ENCODE measurements around the gene CTXN1.

Gene CTXN1

GRCh38 chr19:7944177-7944761 lies 18.3 kb upstream of the CTXN1 start:
- DNase-seq, result peak; percentile 90

- peak; percentile 100 for DNase-seq
Observed at GRCh38 chr19:7943444-7944176, 17.7 kb upstream of the CTXN1 start, which contains the start of gene TIMM44. Gene TIMM44 (minus strand): TSS chr19:7943666. CDS start chr19:7943651, 15 bp downstream.

- no peak for DNase-seq
Observed at GRCh38 chr19:7942981-7943443, 17.1 kb upstream of the CTXN1 start.

- no peak for DNase-seq
Observed at GRCh38 chr19:7941895-7942596, 16.1 kb upstream of the CTXN1 start.

- DNase-seq, result no peak
Observed at GRCh38 chr19:7940841-7941240, 14.9 kb upstream of the CTXN1 start.

GRCh38 chr19:7934766-7935165 lies 8.8 kb upstream of the CTXN1 start:
- no peak for DNase-seq

DNA sequence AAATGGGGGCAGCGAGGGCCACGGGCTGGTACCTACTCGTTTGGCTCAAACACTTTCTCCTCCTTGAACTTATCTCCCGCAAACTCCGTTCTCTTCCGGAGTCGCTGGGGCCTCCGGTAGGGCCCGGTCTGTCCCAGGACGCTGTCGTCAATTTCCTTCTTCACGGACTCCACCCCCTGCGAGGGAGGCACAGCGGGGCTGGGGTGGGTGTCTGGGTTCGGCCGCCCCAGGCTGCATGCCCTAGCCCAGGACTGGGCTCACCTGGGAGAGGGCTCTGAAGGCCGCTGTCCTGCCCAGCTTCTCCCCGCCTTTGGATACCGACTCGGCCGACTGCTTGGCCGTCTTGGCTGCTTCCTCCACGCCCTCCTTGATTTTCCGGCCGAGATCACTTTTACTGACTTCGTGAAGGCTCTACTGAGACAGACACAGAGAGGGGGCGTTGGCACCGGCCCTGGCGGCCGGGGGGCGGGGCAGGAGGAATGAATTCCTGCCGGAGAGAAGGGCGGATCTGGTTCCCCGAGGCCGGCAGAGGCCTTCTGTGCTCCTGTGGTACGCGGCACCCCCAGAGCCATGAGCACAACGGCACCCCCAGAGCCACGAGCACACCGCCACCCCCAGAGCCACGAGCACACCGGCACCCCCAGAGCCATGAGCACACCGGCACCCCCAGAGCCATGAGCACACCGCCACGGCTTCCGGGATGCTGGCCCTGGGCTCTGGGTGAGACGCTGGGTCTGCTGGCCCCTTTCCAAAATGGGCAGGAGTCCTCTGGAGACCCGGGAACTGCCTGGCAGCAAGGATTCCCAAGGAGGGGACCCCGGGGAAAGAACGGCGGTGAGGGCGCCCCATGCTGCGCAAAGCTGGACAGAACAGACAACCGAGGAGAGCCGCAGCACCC lies 8.1 kb upstream of the CTXN1 start:
- DNase-seq, result peak; percentile 44

DNA sequence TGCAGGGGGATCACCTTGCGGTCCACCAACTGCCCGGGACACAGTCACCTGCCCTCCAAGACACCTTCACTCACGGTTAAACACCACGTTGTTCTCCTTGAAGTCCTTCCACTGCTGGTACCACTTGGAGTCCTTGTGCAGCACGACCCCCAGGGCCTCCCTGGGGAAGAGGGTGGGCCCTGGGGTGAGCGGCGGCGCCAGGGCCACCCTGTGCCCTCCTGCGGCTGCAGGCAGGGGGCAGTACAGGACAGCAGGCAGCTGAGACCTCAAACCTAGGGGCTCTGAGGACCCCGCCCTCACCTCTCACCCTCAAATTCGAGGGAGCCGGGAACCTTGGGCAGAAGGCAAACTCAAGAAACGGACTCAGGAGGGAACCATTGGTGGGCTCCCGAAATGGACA lies 7.5 kb upstream of the CTXN1 start:
- no peak for DNase-seq

DNA sequence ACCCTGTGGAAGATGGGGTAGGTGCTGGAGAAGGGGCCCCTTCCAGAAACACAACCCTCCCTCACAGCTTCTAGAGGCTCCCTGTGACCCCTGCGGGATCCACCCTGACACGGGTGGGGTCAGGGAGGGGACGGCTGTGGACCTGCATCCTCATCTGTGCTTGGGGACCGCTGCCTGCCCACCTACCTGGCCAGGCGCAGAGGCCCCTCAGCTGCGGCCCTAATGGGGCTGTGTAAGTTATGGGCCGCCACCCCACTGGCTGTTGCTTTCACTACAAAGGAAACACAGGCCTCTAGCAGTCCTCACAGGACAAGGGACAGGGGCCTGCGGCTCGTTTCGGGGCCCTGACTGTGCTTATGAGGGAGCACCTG lies 7.0 kb upstream of the CTXN1 start:
- DNase-seq, result no peak

DNA sequence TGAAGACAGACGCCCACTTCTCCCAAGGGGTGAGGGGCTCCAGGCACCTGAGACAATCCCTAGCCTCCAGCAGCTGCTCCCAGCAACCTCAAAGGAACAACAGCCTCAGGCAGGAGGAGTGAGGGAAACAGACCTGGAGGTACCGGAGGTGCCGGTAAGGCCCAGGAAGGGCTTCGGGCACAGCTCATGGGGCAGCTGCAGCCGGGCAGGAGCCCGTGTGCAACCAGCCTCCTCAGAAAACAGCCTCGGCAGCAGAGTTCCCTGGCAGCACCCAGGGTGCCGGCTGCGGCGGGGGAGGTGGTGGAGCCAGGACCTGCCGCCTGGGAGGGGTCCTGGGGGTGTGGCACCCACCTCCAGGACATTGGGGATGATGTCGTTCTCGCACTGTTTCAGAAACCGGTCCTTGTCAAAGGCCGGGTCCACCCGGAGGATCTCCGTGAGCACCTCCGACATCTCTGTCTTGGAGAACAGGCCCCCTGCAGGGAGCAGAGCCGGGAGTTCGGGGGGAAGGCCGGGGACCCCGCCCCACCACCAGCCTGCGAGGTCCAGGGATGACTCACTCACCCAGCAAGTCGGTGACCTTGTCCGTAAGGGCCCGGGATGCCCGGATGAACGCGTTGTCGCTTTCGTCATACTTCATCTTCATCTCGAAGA lies 6.5 kb upstream of the CTXN1 start:
- peak; percentile 51 for DNase-seq

DNA sequence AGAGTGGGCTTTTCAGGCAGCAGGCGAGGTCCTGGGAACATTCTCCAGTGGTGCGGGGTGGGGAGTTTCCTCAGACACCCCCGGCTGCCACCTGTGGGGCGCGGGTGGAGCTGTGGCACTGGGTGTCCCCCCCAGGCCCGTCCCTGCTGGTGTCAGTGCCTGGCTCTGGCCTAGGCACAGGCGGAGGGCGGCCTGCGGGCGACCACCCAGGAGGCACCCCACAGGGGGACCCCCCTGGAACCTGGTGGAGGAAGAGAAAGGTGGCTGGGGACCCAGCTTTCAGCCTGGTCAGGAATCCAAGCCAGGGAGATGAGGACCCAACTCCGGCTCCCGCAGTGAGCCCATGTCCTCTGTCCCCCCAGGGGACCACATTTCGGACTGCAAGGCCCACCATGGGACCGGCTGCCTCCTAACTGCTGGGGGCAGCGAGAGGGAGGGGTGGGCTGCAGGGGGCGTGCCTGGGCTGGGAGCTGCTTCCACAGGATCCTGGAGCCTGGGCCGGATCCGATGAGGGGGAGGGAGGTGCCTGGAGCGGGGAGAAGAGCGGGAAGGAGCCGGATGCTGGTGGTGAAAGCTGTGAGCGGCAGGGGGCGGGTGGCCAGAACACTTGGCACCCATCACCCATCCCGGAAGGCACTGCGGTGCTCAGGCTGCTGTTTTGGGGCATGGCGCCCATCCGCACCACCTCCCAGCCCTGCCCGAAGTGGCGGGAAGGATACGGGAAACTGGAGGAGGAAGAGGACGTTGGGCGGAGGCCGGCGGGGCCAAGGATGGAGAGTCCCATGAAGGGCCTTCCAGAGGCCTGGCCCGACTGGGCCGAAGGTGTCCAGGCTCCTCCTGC lies 5.5 kb upstream of the CTXN1 start:
- DNase-seq, result peak; percentile 54

DNA sequence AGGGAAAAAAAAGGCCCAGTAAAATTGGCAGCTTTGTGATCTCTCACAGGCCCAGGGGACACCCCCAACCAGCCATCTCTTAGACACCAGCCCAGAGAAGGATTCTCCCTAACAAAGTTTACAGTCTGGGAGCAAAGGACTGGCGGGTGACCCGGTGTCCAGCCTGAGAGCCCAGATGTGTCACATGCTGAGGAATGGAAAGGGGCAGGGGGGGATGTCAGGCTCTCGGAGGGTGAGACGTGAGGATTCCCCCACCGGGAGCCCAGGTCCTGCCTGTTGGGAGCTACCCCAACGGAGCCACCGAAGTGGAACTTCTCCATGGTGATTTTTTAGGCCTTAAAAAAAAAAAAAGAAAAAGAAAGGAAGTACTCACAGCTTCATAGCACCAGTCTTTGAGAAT lies 4.8 kb upstream of the CTXN1 start:
- no peak for DNase-seq

DNA sequence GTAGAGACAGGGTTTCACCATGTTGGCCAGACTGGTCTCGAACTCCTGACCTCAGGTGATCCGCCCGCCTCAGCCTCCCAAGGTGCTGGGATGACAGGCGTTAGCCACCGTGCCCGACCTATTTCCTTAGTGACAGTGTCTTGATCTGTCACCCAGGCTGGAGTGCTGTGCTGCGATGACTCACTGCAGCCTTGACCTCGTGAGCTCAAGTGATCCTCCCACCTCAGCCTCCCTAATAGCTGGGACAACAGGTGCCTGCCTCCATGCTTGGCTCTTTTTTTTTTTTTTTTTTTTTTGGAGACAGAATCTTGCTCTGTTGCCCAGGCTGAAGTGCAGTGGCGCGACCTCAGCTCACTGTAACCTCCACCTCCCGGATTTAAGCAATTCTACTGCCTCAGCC lies 4.1 kb upstream of the CTXN1 start:
- peak; percentile 48 for DNase-seq

DNA sequence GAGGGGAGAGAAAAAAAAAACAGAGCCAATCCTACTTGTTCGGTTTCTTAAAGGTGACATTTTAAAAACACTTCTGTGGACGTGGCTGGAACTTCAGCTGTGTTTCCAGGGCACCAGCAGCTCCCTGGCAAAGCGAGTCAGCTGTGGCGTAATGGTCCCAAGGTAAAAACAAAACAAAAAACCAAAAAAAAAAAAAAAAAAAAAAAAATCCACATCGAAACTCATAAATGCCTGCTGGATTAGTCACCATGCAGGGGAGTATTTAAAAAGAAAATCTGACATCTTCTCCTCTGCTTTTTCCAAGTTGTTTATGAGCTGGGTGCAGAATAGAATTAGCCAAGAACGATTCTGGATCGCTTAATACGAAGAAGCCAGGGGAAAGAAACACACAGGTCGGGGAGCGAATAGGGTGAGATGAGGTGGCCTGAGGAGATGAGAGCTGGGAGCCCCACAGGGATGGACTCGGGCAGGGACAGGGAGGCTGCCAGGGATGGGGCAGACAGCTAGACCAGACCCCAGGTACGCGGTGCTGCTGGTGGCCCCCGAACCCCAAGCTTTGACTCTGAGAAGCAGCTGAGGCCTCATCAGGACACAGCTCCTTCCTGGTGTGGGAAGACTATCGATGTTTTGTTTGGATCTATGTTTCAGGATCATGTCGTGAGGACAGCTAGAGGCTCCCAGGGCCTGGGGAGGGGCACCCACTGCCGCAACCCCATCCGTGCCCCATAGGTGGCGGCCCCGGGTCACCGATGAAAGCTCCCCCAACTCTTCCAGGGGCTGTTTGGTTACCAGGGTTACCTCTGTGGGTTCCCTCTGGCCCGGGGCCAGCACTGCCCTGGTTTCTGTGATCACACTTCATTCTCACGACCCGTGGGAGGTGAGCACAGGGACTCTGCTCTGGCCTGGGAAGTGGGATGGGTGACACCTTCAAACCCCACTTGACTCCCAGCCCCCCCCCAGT lies 3.1 kb upstream of the CTXN1 start:
- DNase-seq, result peak; percentile 81

DNA sequence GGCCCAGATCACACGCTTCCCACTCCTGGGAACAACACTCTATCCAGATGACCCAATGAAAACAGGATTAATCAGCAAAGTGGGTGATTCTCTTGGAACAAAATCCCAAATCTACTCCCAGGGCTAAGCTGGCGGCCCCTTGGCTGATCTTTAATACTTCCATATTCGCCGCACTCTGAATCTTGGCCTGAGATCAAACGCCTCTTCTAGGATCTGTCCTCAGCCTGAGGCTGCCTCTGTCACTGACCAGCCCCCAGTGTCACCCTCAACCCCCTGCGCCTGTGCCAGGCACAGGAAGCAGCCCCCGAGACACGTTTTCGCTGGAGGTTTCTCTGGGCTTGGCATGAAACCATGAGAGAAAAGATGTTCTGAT lies 2.4 kb upstream of the CTXN1 start:
- no peak for DNase-seq

DNA sequence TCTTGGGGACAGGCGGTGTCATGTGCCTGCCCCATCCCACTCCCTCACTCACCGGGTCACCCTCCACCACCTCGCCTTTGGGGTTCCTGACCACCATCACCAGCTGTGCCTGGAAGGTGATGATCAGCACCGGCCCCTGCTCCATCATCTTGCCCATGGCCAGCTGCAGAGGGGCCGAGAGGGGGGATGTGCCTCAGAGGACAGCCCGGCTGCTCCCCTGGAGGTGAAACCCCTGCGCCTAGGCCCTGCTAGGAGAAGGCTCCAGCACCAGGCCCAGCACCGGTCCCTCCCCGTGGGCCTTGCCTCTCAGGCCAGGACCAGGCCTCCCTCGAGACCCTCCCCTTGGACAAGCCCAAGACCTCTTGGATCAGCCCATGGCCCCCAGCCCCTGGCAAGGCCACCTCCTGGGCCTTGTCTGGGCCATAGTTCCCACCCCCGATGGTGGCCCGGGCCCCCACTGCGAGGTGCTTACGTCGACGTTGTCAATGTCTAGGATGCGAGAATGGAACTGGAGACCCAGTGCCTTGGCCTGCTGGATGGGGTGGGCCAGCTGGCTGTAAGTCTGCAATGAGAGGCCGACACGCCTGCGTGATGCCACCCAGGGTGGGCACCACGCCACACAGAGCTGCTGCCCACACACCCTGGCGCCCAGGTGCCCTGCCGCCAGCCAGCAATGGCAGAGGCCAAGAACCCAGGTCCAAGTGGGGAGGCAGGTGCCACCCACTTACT lies 1.8 kb upstream of the CTXN1 start:
- no peak for DNase-seq

- DNase-seq, result peak; percentile 54
Observed at GRCh38 chr19:7926727-7927604, 1.0 kb upstream of the CTXN1 start.

DNA sequence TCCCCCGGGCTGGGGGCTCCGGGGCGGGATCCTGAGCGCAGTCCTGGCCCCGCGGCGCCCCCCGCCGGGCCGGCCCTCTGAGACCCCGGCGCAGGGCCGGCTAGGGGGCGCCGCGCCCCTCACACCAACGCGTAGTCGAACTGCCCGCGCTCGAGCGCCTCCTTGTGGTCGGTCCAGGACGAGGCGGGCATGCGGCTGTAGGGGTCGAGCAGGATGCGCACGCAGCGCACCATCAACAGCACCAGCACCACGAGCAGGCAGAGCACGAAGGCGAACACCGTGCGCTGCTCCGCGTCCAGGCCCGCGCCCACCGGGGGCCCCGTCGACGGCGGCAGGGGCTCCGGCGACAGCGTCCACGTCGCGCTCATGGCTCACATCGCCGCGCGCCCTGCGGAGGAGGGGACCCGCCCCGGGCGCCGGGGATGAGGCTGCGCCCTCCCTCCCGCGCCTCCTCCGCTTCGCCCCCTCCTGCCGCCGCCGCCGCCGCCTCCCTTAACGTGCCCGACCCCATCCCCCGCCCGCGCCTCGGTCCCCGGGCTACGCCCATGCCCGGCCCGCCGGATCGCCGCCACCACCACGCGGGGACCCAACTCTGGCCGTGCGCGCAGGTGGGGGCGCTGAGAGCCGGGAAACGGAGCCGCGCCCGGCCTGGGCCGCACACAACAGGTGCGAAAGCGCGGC lies 624 bp downstream of the CTXN1 start:
- peak; percentile 92 for DNase-seq

Data from islet precursor cell (in vitro differentiated cells).